WTC11 (cell line): Measurements from ENCODE around the gene GARS1. TPM values are rescaled to one million over a fixed set of nuclear protein-coding genes. Genes with fewer than 3 reads are reported as not detected.
A peak's percentile ranks its signal among the peaks of the same experiment; 100 is the strongest.

Source experiments
- ATAC-seq: fragments of 200-7000 bp; cut with Tn5 transposase; 2 replicates; pipeline ENCODE4 v1.10.0; 2021; ENCODE audit warnings: mild to moderate bottlenecking, moderate library complexity
- CTCF ChIA-PET: fragments of 300-600 bp; sonication (Branson Sonifier 250); formaldehyde crosslinking; loops from one replicate; lab custom pipeline; 2021; ENCODE audit warnings: antibody characterized with exemption; lab: Charles Lee
- POLR2A ChIA-PET: fragments of 350-600 bp; sonication (Branson Sonifier 250); formaldehyde crosslinking; loops from one replicate; lab custom pipeline; 2021; ENCODE audit warnings: antibody characterized with exemption; lab: Charles Lee
- DNase-seq: peaks from one replicate; pipeline ENCODE4 v3.0.0; 2021; ENCODE audit warnings: low spot score
- H3K27ac Mint-ChIP-seq: 2 replicates; pipeline ENCODE4 v1.8.0; 2021; ENCODE audit warnings: mixed read lengths
- H3K27me3 Mint-ChIP-seq: 2 replicates; pipeline ENCODE4 v1.8.0; 2021; ENCODE audit warnings: low read depth, mild to moderate bottlenecking, moderate library complexity, mixed read lengths
- H3K36me3 Mint-ChIP-seq: 2 replicates; pipeline ENCODE4 v1.8.0; 2021; ENCODE audit warnings: mixed read lengths
- H3K4me1 Mint-ChIP-seq: 2 replicates; pipeline ENCODE4 v1.8.0; 2022; ENCODE audit warnings: mixed read lengths
- H3K4me3 Mint-ChIP-seq: 2 replicates; pipeline ENCODE4 v1.8.0; 2021; ENCODE audit warnings: mild to moderate bottlenecking, moderate library complexity, mixed read lengths
- H3K9me3 Mint-ChIP-seq: 2 replicates; pipeline ENCODE4 v1.8.0; 2021; ENCODE audit warnings: mixed read lengths
- CREM ChIP-seq: sonication (generic); formaldehyde crosslinking; IDR thresholded peaks from 2 replicates; pipeline ENCODE4 v1.8.1; 2022; ENCODE audit warnings: mild to moderate bottlenecking, missing genetic modification reagents, moderate library complexity
- CTCF ChIP-seq: fragments of 200-600 bp; IDR thresholded peaks from 2 replicates; pipeline ENCODE4 v1.8.0; 2022; ENCODE audit warnings: antibody characterized with exemption
- KAT7 ChIP-seq: sonication (generic); formaldehyde crosslinking; IDR thresholded peaks from 2 replicates; pipeline ENCODE4 v1.8.1; 2023; ENCODE audit warnings: missing genetic modification reagents, mild to moderate bottlenecking, borderline replicate concordance
- NR3C1 ChIP-seq: sonication (generic); formaldehyde crosslinking; conservative IDR thresholded peaks from 2 replicates; pipeline ENCODE4 v1.8.1; 2023; ENCODE audit warnings: low read depth, mild to moderate bottlenecking, missing genetic modification reagents
- TCF7 ChIP-seq: sonication (generic); formaldehyde crosslinking; IDR thresholded peaks from 2 replicates; pipeline ENCODE4 v1.8.0; 2022; ENCODE audit warnings: mild to moderate bottlenecking, low read depth, missing genetic modification reagents, moderate library complexity
- TEAD4 ChIP-seq: sonication (generic); formaldehyde crosslinking; IDR thresholded peaks from 2 replicates; pipeline ENCODE4 v1.8.0; 2022; ENCODE audit warnings: mild to moderate bottlenecking, missing genetic modification reagents
- ZNF396 ChIP-seq: fragments of 250-450 bp; sonication (Bioruptor Pico); IDR thresholded peaks from 2 replicates; pipeline ENCODE4 v1.8.0; 2021; ENCODE audit warnings: mild to moderate bottlenecking, moderate library complexity, borderline replicate concordance
- ZNF416 ChIP-seq: fragments of 250-450 bp; sonication (Bioruptor Pico); IDR thresholded peaks from 2 replicates; pipeline ENCODE4 v1.9.0; 2021; ENCODE audit warnings: mild to moderate bottlenecking, inconsistent platforms
- ZSCAN18 ChIP-seq: fragments of 250-450 bp; sonication (Bioruptor Pico); IDR thresholded peaks from 2 replicates; pipeline ENCODE4 v2.1.2; 2022; ENCODE audit warnings: mild to moderate bottlenecking, moderate library complexity
- total RNA-seq: library from RNA; stranded (reverse); gene quantifications from 3 replicates; pipeline ENCODE4 v1.2.3, GENCODE V29; 2021
- TF ChIP-seq, protein P1 (sequence below): sonication (generic); formaldehyde crosslinking; IDR thresholded peaks from 2 replicates; pipeline ENCODE4 v1.8.1; 2023; ENCODE audit warnings: mild to moderate bottlenecking, missing genetic modification reagents, moderate library complexity
- TF ChIP-seq, protein P2 (sequence below): sonication (generic); formaldehyde crosslinking; IDR thresholded peaks from 2 replicates; pipeline ENCODE4 v1.8.1; 2022; ENCODE audit warnings: low read depth, mild to moderate bottlenecking, moderate library complexity, missing genetic modification reagents, borderline replicate concordance
- TF ChIP-seq, protein P3 (sequence below): fragments of 250-450 bp; sonication (Bioruptor Pico); IDR thresholded peaks from 2 replicates; pipeline ENCODE4 v1.9.0; 2021; ENCODE audit warnings: mild to moderate bottlenecking
- TF ChIP-seq, protein P4 (sequence below): sonication (generic); formaldehyde crosslinking; IDR thresholded peaks from 2 replicates; pipeline ENCODE4 v1.8.1; 2022; ENCODE audit warnings: missing genetic modification reagents, borderline replicate concordance
- TF ChIP-seq, protein P5 (sequence below): sonication (generic); formaldehyde crosslinking; IDR thresholded peaks from 2 replicates; pipeline ENCODE4 v1.8.1; 2023; ENCODE audit warnings: mild to moderate bottlenecking, missing genetic modification reagents, borderline replicate concordance
- TF ChIP-seq, protein P6 (sequence below): sonication (generic); formaldehyde crosslinking; conservative IDR thresholded peaks from 2 replicates; pipeline ENCODE4 v1.8.1; 2023; ENCODE audit warnings: mild to moderate bottlenecking, low read depth, missing genetic modification reagents, moderate library complexity
- TF ChIP-seq, protein P7 (sequence below): sonication (generic); formaldehyde crosslinking; IDR thresholded peaks from 2 replicates; pipeline ENCODE4 v1.8.1; 2023; ENCODE audit warnings: mild to moderate bottlenecking, missing genetic modification reagents, moderate library complexity

Gene GARS1
- total RNA-seq, 1 experiment from 2014 or later, result 236 TPM

DNA sequence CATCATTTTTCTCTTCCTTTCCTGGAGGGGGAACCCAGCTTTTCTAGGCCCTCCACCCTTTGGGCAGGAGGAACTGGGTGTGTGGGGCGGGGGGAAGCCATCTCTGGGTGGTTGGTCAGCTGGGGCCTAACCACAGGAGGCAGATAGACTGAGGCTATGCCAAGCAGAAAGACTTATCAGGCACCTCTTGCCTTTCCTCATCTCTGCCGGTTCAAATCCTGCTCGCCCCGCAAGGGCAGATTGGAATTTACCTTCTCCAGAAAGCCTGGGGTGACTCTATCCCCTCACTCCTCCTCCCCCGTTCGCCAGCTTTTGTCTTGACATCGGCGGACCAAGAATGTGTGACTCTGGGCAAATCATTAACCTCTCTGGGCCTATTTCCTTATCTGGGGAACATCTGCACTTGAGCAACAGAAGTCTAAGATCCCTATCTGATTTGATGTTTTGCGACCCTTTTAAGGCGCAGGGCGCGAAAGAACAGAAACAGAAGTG, 584 bp upstream of the GARS1 start:
- no peaks in the 10 kb centered on the region for H3K27me3 Mint-ChIP-seq
- H3K27ac Mint-ChIP-seq, result peak overlapping the region; percentile 99
- H3K9me3 Mint-ChIP-seq, result peaks cover 1% of the 10 kb centered on the region
- H3K36me3 Mint-ChIP-seq, result peaks cover 11% of the 10 kb centered on the region
- peak; percentile 33 for ATAC-seq
- peak overlapping the region; percentile 97 for H3K4me3 Mint-ChIP-seq
- DNase-seq, result peak; percentile 53
- POLR2A ChIA-PET, result interaction anchor here (1.2 kb wide), 1 partner anchor 88 kb away, joined by 3 read pairs; the partner anchor contains the start of gene CRHR2
- CTCF ChIA-PET, result interaction anchor here (0.7 to 1.2 kb wide), 3 partner anchors 19 to 30 kb away, joined by 3 read pairs; no protein-coding TSS in a partner anchor
- TF ChIP-seq, protein P1, sequence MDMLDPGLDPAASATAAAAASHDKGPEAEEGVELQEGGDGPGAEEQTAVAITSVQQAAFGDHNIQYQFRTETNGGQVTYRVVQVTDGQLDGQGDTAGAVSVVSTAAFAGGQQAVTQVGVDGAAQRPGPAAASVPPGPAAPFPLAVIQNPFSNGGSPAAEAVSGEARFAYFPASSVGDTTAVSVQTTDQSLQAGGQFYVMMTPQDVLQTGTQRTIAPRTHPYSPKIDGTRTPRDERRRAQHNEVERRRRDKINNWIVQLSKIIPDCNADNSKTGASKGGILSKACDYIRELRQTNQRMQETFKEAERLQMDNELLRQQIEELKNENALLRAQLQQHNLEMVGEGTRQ (CRISPR knock-in tag), result no peak
- TF ChIP-seq, protein P2, sequence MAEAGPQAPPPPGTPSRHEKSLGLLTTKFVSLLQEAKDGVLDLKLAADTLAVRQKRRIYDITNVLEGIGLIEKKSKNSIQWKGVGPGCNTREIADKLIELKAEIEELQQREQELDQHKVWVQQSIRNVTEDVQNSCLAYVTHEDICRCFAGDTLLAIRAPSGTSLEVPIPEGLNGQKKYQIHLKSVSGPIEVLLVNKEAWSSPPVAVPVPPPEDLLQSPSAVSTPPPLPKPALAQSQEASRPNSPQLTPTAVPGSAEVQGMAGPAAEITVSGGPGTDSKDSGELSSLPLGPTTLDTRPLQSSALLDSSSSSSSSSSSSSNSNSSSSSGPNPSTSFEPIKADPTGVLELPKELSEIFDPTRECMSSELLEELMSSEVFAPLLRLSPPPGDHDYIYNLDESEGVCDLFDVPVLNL (CRISPR knock-in tag), result no peak
- TF ChIP-seq TEAD4 (CRISPR knock-in tag) (no peak), ZNF416 (CRISPR knock-in tag) (no peak), CREM (CRISPR knock-in tag) (no peak), KAT7 (CRISPR knock-in tag) (no peak), TCF7 (CRISPR knock-in tag) (no peak), ZNF396 (CRISPR knock-in tag) (no peak), CTCF (no peak), ZSCAN18 (no peak), NR3C1 (CRISPR knock-in tag) (no peak)
- TF ChIP-seq, protein P3, sequence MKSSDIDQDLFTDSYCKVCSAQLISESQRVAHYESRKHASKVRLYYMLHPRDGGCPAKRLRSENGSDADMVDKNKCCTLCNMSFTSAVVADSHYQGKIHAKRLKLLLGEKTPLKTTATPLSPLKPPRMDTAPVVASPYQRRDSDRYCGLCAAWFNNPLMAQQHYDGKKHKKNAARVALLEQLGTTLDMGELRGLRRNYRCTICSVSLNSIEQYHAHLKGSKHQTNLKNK (CRISPR knock-in tag), result no peak
- TF ChIP-seq, protein P4, sequence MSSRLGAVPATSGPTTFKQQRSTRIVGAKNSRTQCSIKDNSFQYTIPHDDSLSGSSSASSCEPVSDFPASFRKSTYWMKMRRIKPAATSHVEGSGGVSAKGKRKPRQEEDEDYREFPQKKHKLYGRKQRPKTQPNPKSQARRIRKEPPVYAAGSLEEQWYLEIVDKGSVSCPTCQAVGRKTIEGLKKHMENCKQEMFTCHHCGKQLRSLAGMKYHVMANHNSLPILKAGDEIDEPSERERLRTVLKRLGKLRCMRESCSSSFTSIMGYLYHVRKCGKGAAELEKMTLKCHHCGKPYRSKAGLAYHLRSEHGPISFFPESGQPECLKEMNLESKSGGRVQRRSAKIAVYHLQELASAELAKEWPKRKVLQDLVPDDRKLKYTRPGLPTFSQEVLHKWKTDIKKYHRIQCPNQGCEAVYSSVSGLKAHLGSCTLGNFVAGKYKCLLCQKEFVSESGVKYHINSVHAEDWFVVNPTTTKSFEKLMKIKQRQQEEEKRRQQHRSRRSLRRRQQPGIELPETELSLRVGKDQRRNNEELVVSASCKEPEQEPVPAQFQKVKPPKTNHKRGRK (CRISPR knock-in tag), result no peak
- TF ChIP-seq, protein P5, sequence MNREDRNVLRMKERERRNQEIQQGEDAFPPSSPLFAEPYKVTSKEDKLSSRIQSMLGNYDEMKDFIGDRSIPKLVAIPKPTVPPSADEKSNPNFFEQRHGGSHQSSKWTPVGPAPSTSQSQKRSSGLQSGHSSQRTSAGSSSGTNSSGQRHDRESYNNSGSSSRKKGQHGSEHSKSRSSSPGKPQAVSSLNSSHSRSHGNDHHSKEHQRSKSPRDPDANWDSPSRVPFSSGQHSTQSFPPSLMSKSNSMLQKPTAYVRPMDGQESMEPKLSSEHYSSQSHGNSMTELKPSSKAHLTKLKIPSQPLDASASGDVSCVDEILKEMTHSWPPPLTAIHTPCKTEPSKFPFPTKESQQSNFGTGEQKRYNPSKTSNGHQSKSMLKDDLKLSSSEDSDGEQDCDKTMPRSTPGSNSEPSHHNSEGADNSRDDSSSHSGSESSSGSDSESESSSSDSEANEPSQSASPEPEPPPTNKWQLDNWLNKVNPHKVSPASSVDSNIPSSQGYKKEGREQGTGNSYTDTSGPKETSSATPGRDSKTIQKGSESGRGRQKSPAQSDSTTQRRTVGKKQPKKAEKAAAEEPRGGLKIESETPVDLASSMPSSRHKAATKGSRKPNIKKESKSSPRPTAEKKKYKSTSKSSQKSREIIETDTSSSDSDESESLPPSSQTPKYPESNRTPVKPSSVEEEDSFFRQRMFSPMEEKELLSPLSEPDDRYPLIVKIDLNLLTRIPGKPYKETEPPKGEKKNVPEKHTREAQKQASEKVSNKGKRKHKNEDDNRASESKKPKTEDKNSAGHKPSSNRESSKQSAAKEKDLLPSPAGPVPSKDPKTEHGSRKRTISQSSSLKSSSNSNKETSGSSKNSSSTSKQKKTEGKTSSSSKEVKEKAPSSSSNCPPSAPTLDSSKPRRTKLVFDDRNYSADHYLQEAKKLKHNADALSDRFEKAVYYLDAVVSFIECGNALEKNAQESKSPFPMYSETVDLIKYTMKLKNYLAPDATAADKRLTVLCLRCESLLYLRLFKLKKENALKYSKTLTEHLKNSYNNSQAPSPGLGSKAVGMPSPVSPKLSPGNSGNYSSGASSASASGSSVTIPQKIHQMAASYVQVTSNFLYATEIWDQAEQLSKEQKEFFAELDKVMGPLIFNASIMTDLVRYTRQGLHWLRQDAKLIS, result no peak
- TF ChIP-seq, protein P6, sequence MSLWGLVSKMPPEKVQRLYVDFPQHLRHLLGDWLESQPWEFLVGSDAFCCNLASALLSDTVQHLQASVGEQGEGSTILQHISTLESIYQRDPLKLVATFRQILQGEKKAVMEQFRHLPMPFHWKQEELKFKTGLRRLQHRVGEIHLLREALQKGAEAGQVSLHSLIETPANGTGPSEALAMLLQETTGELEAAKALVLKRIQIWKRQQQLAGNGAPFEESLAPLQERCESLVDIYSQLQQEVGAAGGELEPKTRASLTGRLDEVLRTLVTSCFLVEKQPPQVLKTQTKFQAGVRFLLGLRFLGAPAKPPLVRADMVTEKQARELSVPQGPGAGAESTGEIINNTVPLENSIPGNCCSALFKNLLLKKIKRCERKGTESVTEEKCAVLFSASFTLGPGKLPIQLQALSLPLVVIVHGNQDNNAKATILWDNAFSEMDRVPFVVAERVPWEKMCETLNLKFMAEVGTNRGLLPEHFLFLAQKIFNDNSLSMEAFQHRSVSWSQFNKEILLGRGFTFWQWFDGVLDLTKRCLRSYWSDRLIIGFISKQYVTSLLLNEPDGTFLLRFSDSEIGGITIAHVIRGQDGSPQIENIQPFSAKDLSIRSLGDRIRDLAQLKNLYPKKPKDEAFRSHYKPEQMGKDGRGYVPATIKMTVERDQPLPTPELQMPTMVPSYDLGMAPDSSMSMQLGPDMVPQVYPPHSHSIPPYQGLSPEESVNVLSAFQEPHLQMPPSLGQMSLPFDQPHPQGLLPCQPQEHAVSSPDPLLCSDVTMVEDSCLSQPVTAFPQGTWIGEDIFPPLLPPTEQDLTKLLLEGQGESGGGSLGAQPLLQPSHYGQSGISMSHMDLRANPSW (CRISPR knock-in tag), result no peak
- TF ChIP-seq, protein P7, sequence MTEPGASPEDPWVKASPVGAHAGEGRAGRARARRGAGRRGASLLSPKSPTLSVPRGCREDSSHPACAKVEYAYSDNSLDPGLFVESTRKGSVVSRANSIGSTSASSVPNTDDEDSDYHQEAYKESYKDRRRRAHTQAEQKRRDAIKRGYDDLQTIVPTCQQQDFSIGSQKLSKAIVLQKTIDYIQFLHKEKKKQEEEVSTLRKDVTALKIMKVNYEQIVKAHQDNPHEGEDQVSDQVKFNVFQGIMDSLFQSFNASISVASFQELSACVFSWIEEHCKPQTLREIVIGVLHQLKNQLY (CRISPR knock-in tag), result no peak
- TF ChIP-seq, all 79 proteins: peak for 0
- peaks cover 19% of the 10 kb centered on the region for H3K4me1 Mint-ChIP-seq
